Measurements from ENCODE around the gene SETX. TPM values are rescaled to one million over a fixed set of nuclear protein-coding genes. Genes with fewer than 3 reads are reported as not detected.

Gene SETX
- total RNA-seq, 1 donor from 2014 or later: 45.6 TPM

GRCh38 chr9:132235125-132235524 is 119.7 kb downstream of the SETX start:
- Histone ChIP-seq H4K20me1 (ENCODE audit: insufficient read depth, low read length) (peaks cover 15% of the 10 kb centered on the region), H3K36me3 (ENCODE audit: insufficient read depth, low read length) (no peaks in the 10 kb centered on the region), H3K27ac (ENCODE audit: low read depth, low read length) (no peak overlapping the region), H3K79me2 (ENCODE audit: insufficient read depth, low read length) (no peaks in the 10 kb centered on the region), H3K9me3 (ENCODE audit: insufficient read depth, low read depth, low read length) (no peaks in the 10 kb centered on the region), H2AFZ (ENCODE audit: low read depth, low read length) (no peak overlapping the region), H3K9ac (ENCODE audit: low read length) (no peak overlapping the region), H3K4me2 (ENCODE audit: low read length) (no peak overlapping the region), H3K4me1 (ENCODE audit: insufficient read depth, low read length) (no peaks in the 10 kb centered on the region), H3K27me3 (ENCODE audit: insufficient read depth, low read length) (peaks cover 31% of the 10 kb centered on the region), H3K4me3 (ENCODE audit: insufficient read depth, low read depth, low read length) (no peak overlapping the region)
- TF ChIP-seq, protein P1, sequence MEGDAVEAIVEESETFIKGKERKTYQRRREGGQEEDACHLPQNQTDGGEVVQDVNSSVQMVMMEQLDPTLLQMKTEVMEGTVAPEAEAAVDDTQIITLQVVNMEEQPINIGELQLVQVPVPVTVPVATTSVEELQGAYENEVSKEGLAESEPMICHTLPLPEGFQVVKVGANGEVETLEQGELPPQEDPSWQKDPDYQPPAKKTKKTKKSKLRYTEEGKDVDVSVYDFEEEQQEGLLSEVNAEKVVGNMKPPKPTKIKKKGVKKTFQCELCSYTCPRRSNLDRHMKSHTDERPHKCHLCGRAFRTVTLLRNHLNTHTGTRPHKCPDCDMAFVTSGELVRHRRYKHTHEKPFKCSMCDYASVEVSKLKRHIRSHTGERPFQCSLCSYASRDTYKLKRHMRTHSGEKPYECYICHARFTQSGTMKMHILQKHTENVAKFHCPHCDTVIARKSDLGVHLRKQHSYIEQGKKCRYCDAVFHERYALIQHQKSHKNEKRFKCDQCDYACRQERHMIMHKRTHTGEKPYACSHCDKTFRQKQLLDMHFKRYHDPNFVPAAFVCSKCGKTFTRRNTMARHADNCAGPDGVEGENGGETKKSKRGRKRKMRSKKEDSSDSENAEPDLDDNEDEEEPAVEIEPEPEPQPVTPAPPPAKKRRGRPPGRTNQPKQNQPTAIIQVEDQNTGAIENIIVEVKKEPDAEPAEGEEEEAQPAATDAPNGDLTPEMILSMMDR (IDR thresholded peaks at IDR 0.05; ENCODE audit: insufficient read depth, low read depth, low read length): no peak
- no peak for TF ChIP-seq EZH2 (IDR thresholded peaks at IDR 0.05; ENCODE audit: insufficient read depth, low read length)
- H3K9me3 Mint-ChIP-seq (ENCODE audit: unreplicated experiment): no peaks in the 10 kb centered on the region
- H3K27ac Mint-ChIP-seq (ENCODE audit: unreplicated experiment): no peak overlapping the region
- H3K36me3 Mint-ChIP-seq (ENCODE audit: low read depth, unreplicated experiment): no peaks in the 10 kb centered on the region
- no peak for FAIRE-seq
- DNase-seq (ENCODE audit: low read depth): no peak
- H3K27me3 Mint-ChIP-seq (ENCODE audit: low read depth, unreplicated experiment): peaks cover 69% of the 10 kb centered on the region
- no peaks in the 10 kb centered on the region for H3K4me1 Mint-ChIP-seq (ENCODE audit: low read depth, unreplicated experiment)
- H3K4me3 Mint-ChIP-seq (ENCODE audit: unreplicated experiment): no peak overlapping the region

- no peak overlapping the region for H3K9ac ChIP-seq (ENCODE audit: low read length)
- DNase-seq (ENCODE audit: low read depth) (no peak), FAIRE-seq (no peak)
- H3K27ac ChIP-seq (ENCODE audit: low read depth, low read length): no peak overlapping the region
- no peaks in the 10 kb centered on the region for H3K36me3 ChIP-seq (ENCODE audit: insufficient read depth, low read length)
- no peaks in the 10 kb centered on the region for H3K4me1 Mint-ChIP-seq (ENCODE audit: low read depth, unreplicated experiment)
- peaks cover 15% of the 10 kb centered on the region for H4K20me1 ChIP-seq (ENCODE audit: insufficient read depth, low read length)
- no peaks in the 10 kb centered on the region for H3K9me3 Mint-ChIP-seq (ENCODE audit: unreplicated experiment)
- H3K27me3 Mint-ChIP-seq (ENCODE audit: low read depth, unreplicated experiment): peaks cover 66% of the 10 kb centered on the region
- no peaks in the 10 kb centered on the region for H3K4me1 ChIP-seq (ENCODE audit: insufficient read depth, low read length)
- no peaks in the 10 kb centered on the region for H3K9me3 ChIP-seq (ENCODE audit: insufficient read depth, low read depth, low read length)
- peaks cover 28% of the 10 kb centered on the region for H3K27me3 ChIP-seq (ENCODE audit: insufficient read depth, low read length)
- TF ChIP-seq, protein P1 (IDR thresholded peaks at IDR 0.05; ENCODE audit: insufficient read depth, low read depth, low read length): no peak
- peak; percentile 43 for TF ChIP-seq EZH2 (IDR thresholded peaks at IDR 0.05; ENCODE audit: insufficient read depth, low read length)
- H2AFZ ChIP-seq (ENCODE audit: low read depth, low read length): no peak overlapping the region
- H3K79me2 ChIP-seq (ENCODE audit: insufficient read depth, low read length): no peaks in the 10 kb centered on the region
- H3K4me2 ChIP-seq (ENCODE audit: low read length): no peak overlapping the region
- no peak overlapping the region for H3K4me3 ChIP-seq (ENCODE audit: insufficient read depth, low read depth, low read length)
- no peaks in the 10 kb centered on the region for H3K36me3 Mint-ChIP-seq (ENCODE audit: low read depth, unreplicated experiment)
- no peak overlapping the region for H3K27ac Mint-ChIP-seq (ENCODE audit: unreplicated experiment)
- no peak overlapping the region for H3K4me3 Mint-ChIP-seq (ENCODE audit: unreplicated experiment)
These were observed 120.3 kb downstream of the SETX start for GRCh38 chr9:132234535-132234934.

DNA sequence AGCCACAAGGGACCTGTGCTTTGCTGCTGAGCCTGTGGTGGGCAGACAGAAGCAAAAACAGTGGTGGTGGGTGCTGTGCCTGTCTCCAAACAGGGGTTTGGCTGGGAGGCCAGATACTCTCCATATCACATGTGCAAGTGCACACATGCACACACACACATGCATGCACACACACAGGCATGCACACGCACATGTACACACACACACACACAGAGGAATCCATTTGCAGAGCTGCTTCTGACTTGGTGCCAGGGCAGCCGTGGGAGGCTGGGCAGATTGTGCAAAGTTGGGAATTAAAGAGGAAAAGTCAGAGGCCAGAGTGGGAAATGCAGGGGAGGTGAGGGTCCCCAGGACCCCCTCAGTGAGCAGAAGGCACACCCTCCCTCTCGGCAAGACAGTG is 121.6 kb downstream of the SETX start:
- no peak for FAIRE-seq
- H3K9me3 Mint-ChIP-seq (ENCODE audit: unreplicated experiment): no peaks in the 10 kb centered on the region
- no peak for DNase-seq (ENCODE audit: low read depth)
- peaks cover 2% of the 10 kb centered on the region for H3K36me3 Mint-ChIP-seq (ENCODE audit: low read depth, unreplicated experiment)
- H4K20me1 ChIP-seq (ENCODE audit: insufficient read depth, low read length): peaks cover 15% of the 10 kb centered on the region
- H3K4me3 ChIP-seq (ENCODE audit: insufficient read depth, low read depth, low read length): no peak overlapping the region
- H3K27ac ChIP-seq (ENCODE audit: low read depth, low read length): no peak overlapping the region
- peak overlapping the region; percentile 63 for H3K27ac Mint-ChIP-seq (ENCODE audit: unreplicated experiment)
- peaks cover 24% of the 10 kb centered on the region for H3K27me3 ChIP-seq (ENCODE audit: insufficient read depth, low read length)
- no peak overlapping the region for H3K4me3 Mint-ChIP-seq (ENCODE audit: unreplicated experiment)
- H2AFZ ChIP-seq (ENCODE audit: low read depth, low read length): no peak overlapping the region
- no peak overlapping the region for H3K4me2 ChIP-seq (ENCODE audit: low read length)
- H3K36me3 ChIP-seq (ENCODE audit: insufficient read depth, low read length): no peaks in the 10 kb centered on the region
- H3K79me2 ChIP-seq (ENCODE audit: insufficient read depth, low read length): no peaks in the 10 kb centered on the region
- TF ChIP-seq EZH2 (IDR thresholded peaks at IDR 0.05; ENCODE audit: insufficient read depth, low read length): no peak
- TF ChIP-seq, protein P1 (IDR thresholded peaks at IDR 0.05; ENCODE audit: insufficient read depth, low read depth, low read length): no peak
- H3K4me1 ChIP-seq (ENCODE audit: insufficient read depth, low read length): no peaks in the 10 kb centered on the region
- no peaks in the 10 kb centered on the region for H3K9me3 ChIP-seq (ENCODE audit: insufficient read depth, low read depth, low read length)
- H3K4me1 Mint-ChIP-seq (ENCODE audit: low read depth, unreplicated experiment): no peaks in the 10 kb centered on the region
- no peak overlapping the region for H3K9ac ChIP-seq (ENCODE audit: low read length)
- peaks cover 68% of the 10 kb centered on the region for H3K27me3 Mint-ChIP-seq (ENCODE audit: low read depth, unreplicated experiment)

Data from astrocyte (in vitro differentiated cells and primary cell).